Ectodermal cell (in vitro differentiated cells): ENCODE measurements around the gene ZFYVE19.

Experiments used
- H3K27ac ChIP-seq: 2 replicates; pipeline ENCODE4 v1.7.0; 2013; ENCODE audit warnings: mild to moderate bottlenecking, low read depth, low read length; ENCODE audit not compliant: insufficient read depth, poor library complexity, severe bottlenecking
- H3K27me3 ChIP-seq: 2 replicates; pipeline ENCODE4 v1.7.0; 2013; ENCODE audit warnings: mild to moderate bottlenecking, low read length; ENCODE audit not compliant: insufficient read depth, control insufficient read depth, poor library complexity, severe bottlenecking
- H3K36me3 ChIP-seq: one replicate; pipeline ENCODE4 v1.7.0; 2013; ENCODE audit warnings: low read length; ENCODE audit not compliant: control insufficient read depth, insufficient read depth
- H3K4me1 ChIP-seq: one replicate; pipeline ENCODE4 v1.7.0; 2013; ENCODE audit warnings: low read length; ENCODE audit not compliant: control insufficient read depth, insufficient read depth
- H3K4me3 ChIP-seq: 2 replicates; pipeline ENCODE4 v1.7.0; 2013; ENCODE audit warnings: low read depth, low read length, control low read depth; ENCODE audit not compliant: insufficient read depth
- H3K9me3 ChIP-seq: 2 replicates; pipeline ENCODE4 v1.7.0; 2013; ENCODE audit warnings: mild to moderate bottlenecking, low read length, moderate library complexity; ENCODE audit not compliant: control insufficient read depth
- WGBS, 2 experiments: methylation state at CpG; one replicate each; pipeline ENCODE4 v1.1.7; 2013; ENCODE audit warnings: missing lambda C conversion rate in 2 of 2; 5-methylcytosine and 5-hydroxymethylcytosine counted together

The ZFYVE19 gene

DNA sequence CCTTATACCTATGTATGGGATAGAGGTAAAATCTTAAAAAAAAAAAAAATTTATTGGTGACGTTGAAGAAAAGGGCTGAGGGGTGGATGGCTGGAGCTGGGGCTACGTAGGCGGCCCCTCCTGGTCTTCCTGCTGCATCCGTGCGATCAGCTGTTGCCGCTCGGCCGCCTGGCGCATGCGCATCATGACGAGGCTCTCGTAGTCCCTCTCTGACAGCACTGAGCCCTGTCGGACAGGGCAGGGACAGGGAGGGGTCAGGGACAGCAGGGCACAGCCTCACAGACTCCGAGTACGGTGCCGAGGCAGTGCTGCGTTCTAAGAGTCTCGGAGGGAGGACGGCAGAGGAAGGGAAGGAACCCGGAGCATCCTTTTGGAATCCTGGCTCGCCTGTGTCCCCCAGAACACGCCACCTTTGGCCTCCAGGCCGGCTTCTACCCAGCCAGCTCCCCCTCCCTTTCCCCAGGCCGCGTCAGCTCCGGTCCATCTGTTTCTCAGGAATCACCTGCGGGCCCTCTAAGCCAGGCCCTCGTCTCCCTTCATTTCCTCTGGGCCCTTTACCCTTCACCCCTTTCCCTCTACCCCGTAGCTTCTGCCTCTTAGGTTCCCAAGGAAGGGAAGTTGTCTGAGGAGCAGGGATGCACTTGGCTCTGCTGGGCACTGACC, 38.9 kb upstream of the ZFYVE19 start:
- no peak overlapping the region for H3K27ac ChIP-seq
- no peaks in the 10 kb centered on the region for H3K36me3 ChIP-seq
- peaks cover 24% of the 10 kb centered on the region for H3K27me3 ChIP-seq
- 93 to 94% methylated on average over 29 of the region's 29 CpGs for WGBS, 2 experiments
- no peaks in the 10 kb centered on the region for H3K9me3 ChIP-seq
- H3K4me3 ChIP-seq = no peak overlapping the region
- peaks cover 18% of the 10 kb centered on the region for H3K4me1 ChIP-seq

DNA sequence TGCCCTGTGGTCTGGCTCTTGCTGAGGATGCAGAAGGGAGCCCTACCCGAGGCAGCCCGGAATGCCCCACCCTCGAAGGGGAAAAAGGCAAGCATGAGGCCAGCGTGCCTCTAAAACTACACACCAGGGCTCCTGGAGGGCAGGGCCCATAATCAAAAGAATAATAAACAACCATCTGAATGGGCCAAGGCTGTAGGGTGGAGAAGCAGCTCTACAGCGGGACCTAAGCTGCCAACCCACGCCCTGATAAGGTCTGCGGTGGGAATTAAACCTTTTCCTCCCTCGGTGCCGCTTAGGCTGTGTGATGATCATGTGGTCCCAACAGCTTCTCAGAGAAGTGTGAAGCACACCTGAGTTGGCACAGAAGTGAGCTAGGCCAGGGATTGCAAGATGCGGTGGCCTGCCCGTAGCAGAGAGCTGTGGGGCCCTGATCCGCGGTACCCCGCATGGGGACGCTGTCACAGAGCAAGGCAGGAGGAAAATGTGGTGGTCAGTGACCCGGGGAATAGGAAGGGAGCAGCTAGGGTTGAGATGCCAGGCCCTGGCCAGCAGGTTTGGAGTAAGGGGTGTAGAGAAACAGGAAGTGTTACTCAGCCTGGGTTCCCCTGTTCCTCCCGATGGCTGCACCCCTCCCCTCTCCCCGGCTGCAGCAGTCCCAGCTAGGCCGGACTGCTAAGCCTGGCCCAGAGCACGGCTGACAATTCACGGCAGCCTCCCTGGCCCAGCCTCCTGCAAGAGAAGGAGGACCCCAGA, 38.2 kb upstream of the ZFYVE19 start:
- WGBS, 2 experiments = 94 to 96% methylated on average over 21 of the region's 21 CpGs
- Histone ChIP-seq H3K4me3 (no peak overlapping the region), H3K4me1 (peaks cover 18% of the 10 kb centered on the region), H3K9me3 (no peaks in the 10 kb centered on the region), H3K27me3 (peaks cover 16% of the 10 kb centered on the region), H3K36me3 (peaks cover 2% of the 10 kb centered on the region), H3K27ac (no peak overlapping the region)

DNA sequence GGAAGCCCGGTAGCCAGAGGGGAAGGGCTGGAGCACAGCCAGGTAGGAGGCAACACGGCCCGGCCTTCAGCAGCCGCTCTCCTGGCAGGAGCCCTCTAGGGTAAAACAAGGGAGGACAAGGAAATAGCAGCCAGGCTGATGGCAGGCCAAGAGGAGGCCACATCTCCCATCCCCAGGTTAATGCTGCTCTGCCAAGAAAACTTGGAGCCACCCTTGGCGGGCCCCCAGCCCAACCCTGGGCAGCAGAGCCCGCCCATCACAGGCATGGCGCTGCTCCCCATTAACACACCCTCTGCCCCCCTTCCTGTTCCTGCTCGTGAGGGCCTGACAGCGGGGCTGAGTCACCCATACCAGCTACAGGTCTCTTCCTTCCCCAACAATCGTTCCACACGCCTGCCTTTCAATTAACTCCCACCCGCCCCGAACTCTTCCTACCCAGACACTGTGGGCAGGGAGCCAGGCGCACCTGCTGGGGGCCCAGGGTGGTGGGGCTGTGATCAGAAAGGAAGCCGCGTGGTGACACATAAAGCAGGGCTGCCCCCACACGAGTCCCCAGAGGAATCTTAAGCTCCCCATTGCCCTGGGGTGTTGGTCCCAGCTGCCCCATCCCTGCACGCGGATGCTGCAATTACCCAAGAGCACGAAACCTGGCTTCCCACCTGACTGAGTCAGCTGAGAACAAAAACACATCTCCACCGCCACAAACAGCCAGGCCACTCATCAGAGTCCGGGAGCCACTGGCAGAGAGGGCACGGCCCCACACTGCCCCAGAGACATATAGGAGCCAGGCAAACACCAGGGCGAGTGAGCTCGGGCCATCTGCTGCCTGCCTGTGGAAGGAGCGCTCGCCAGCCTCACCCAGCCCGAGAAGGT, 37.4 kb upstream of the ZFYVE19 start, which contains the start of gene C15orf62:
C15orf62 (plus strand) TSS at position 707 of the 873 bp plus-strand sequence. CDS start 516 bp downstream, outside the sequence.
- no peaks in the 10 kb centered on the region for H3K9me3 ChIP-seq
- H3K27ac ChIP-seq = no peak within 1 kb of the TSS

DNA sequence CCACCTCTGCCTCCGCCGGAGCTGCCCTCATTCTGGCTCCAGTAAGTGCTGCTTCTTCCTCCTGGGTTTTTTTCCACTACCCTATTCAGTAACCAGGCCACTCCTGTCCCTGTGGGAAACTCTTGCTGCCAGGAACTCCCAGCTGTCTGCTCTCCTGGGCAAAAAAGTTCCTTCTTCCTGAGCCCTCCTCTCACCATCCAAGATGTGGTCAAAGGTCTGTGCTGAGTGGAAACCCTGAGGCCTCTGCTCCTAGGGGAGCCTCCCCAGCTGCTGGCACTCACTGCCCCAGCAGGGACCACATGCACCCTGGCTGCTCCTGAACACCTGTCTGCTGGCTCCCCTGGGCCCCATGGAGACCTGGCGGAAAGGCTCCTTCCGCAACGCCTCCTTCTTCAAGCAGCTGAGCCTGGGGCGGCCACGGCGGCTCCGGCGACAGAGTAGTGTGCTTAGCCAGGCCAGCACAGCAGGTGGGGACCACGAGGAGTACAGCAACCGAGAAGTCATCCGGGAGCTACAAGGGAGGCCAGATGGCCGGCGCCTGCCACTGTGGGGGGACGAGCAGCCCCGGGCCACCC, 36.7 kb upstream of the ZFYVE19 start:
- no peaks in the 10 kb centered on the region for H3K9me3 ChIP-seq
- peaks cover 12% of the 10 kb centered on the region for H3K36me3 ChIP-seq
- no peak overlapping the region for H3K27ac ChIP-seq
- H3K4me1 ChIP-seq = peaks cover 12% of the 10 kb centered on the region
- no peak overlapping the region for H3K4me3 ChIP-seq
- WGBS, 2 experiments = 88 to 90% methylated on average over 17 of the region's 17 CpGs
- H3K27me3 ChIP-seq = peaks cover under 1% of the 10 kb centered on the region

More for the DNA sequence above, 37.4 kb upstream of the ZFYVE19 start, which contains the start of gene C15orf62:
- WGBS, 2 experiments = 89 to 91% methylated on average over 28 of the region's 28 CpGs
- H3K4me1 ChIP-seq = peaks cover 18% of the 10 kb centered on the region
- H3K27me3 ChIP-seq = peaks cover 8% of the 10 kb centered on the region
- H3K4me3 ChIP-seq = no peak within 1 kb of the TSS
- H3K36me3 ChIP-seq = peaks cover 7% of the 10 kb centered on the region

DNA sequence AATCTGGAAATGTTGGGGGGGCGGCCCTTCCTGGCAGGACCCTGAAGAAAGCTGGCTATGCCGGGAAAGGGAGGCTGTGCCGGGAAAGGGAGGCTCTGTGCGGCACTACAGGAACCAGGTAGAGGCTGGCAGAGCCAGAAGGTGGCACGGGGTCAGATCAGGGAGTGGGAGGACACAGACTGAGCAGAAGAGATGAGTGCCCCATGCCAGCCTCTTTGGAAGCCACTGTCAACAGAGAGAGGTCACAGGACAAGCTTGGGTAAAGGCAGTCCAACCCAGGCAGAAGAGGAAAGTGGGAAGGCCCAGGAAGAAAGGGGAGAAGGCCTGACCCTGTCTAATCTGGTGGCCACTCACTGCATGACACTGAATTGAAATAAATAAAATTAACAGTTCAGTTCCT, 35.6 kb upstream of the ZFYVE19 start:
- whole genome bisulfite sequencing, 2 experiments = 94 to 97% methylated on average over 5 of the region's 5 CpGs
- Histone ChIP-seq H3K27ac (no peak overlapping the region), H3K4me3 (no peak overlapping the region), H3K27me3 (no peaks in the 10 kb centered on the region), H3K4me1 (peaks cover 5% of the 10 kb centered on the region), H3K9me3 (no peaks in the 10 kb centered on the region), H3K36me3 (peaks cover 14% of the 10 kb centered on the region)

DNA sequence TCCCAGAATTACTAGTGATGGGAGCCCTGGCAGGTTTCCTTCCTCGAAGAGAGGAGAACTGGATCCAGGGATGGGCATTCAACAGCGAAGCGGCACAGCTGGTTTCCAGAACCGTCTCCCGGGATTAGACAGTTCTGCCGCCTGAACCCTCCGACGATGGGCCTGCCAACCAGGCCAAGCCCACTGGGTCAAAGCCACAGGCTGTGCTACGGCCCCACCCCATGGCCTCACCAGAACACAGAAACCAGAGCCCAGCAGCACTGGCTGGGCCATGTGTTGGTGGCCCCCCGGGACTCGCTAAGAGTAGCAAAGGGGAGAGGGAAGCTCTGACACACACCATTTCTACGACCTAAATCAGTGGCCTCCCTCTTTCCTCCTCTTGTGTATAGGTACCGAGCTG, 34.9 kb upstream of the ZFYVE19 start:
- peaks cover 18% of the 10 kb centered on the region for H3K36me3 ChIP-seq
- H3K27ac ChIP-seq = no peak overlapping the region
- no peak overlapping the region for H3K4me3 ChIP-seq
- no peaks in the 10 kb centered on the region for H3K9me3 ChIP-seq
- H3K27me3 ChIP-seq = no peaks in the 10 kb centered on the region
- H3K4me1 ChIP-seq = no peaks in the 10 kb centered on the region
- 94 to 95% methylated on average over 12 to 13 of the region's 13 CpGs for WGBS, 2 experiments

DNA sequence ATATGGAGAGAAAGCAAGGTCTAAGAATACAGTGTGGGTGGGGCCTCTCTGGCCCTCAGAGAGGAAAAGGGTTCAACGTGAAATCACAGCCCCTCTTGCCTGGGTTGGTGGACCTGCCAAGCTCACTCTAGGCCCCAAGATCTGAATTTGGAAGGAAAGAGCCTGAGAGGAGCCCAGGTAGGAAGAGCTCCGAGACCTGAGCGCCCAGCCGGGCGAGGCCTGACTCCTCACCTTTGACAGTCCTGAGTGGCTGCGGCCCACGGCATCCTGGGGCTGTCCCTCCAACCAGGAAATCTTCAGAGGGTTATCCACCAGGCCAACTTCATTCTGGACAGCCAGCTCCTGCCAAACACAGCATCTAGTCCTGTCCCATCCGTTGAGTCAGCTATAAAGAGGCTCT, 33.4 kb upstream of the ZFYVE19 start:
- Histone ChIP-seq H3K27me3 (no peaks in the 10 kb centered on the region), H3K36me3 (peaks cover 19% of the 10 kb centered on the region), H3K4me3 (no peak overlapping the region), H3K4me1 (no peaks in the 10 kb centered on the region), H3K9me3 (no peaks in the 10 kb centered on the region), H3K27ac (no peak overlapping the region)
- WGBS, 2 experiments = 87 to 94% methylated on average over 8 of the region's 8 CpGs

DNA sequence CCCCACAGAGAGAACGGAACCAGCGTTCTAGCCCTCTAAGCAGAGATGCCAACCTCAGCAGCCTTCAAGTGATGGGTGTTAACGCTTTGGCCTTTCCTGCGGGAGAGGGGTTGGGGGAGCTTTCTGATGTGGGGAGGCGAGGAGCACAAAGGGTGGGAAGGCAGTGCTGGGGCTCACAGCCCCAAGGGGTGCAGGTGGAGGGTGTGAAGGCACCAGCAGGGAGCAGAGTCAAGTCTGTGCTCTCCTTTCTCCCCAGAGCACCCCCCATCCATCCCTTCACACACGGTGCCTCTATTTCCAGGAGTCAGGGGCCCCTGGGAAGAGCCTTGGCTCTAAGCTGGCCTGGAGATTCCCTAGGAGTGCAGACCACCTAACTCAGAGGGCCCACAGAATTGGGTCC, 33.0 kb upstream of the ZFYVE19 start:
- H3K27me3 ChIP-seq = no peaks in the 10 kb centered on the region
- no peak overlapping the region for H3K4me3 ChIP-seq
- peaks cover 22% of the 10 kb centered on the region for H3K36me3 ChIP-seq
- no peak overlapping the region for H3K27ac ChIP-seq
- H3K9me3 ChIP-seq = no peaks in the 10 kb centered on the region
- H3K4me1 ChIP-seq = no peaks in the 10 kb centered on the region
- 95% methylated on average over 6 of the region's 6 CpGs for WGBS, 2 experiments

DNA sequence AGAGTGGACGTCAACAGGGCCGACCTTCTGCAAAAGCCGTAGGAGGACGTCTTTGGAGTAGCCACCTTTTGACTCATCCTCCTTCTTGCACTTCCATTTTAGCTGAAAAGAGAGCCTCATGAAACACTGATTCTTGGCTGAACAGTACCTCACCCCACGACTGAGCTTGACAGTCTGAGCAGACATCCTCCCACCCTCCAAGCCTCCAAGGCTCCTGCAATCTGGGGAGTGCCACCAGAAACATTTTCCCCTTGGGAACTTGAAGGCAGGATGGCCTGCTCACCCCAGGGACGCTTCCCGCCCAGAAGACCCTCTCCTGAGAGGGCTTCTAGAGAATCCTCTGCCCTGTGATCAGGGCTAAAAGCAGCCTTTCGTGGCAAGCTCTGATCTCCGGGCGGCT, 31.9 kb upstream of the ZFYVE19 start:
- peaks cover 28% of the 10 kb centered on the region for H3K36me3 ChIP-seq
- WGBS, 2 experiments = 94 to 96% methylated on average over 10 of the region's 10 CpGs

More for the DNA sequence above, 31.9 kb upstream of the ZFYVE19 start:
- H3K9me3 ChIP-seq = no peaks in the 10 kb centered on the region
- H3K4me1 ChIP-seq = no peaks in the 10 kb centered on the region
- H3K4me3 ChIP-seq = no peak overlapping the region
- H3K27ac ChIP-seq = no peak overlapping the region
- no peaks in the 10 kb centered on the region for H3K27me3 ChIP-seq
